NCI-H526 treated with DMSO at 0.1 percent for 48 hours (cell line): Measurements from ENCODE around the gene MBNL1.
"Not testable (repeated sequence)": the region's sequence is repeated elsewhere in the genome, so short reads cannot be mapped to it uniquely, and the experiment has no call there.

Experiments
- DNase-seq: peaks from one replicate; lab custom pipeline; 2025; lab: John Stamatoyannopoulos, UW

Gene MBNL1

GRCh38 chr3:152403632-152404066 is 134.9 kb downstream of the MBNL1 start:
- no peak for DNase-seq

- no peak for DNase-seq
Observed at GRCh38 chr3:152404976-152405375, 136.2 kb downstream of the MBNL1 start.

GRCh38 chr3:152405915-152406802 is 137.4 kb downstream of the MBNL1 start:
- DNase-seq = no peak

- DNase-seq = no peak
Observed at GRCh38 chr3:152413240-152413639, 144.5 kb downstream of the MBNL1 start.

- DNase-seq = no peak
Observed at GRCh38 chr3:152416808-152417580, 148.3 kb downstream of the MBNL1 start.

- no peak for DNase-seq
Observed at GRCh38 chr3:152419748-152420147, 151.0 kb downstream of the MBNL1 start.

GRCh38 chr3:152421162-152421561 is 152.4 kb downstream of the MBNL1 start:
- no peak for DNase-seq

- no peak for DNase-seq
Observed at GRCh38 chr3:152426393-152426792, 157.7 kb downstream of the MBNL1 start.

- no peak for DNase-seq
Observed at GRCh38 chr3:152428577-152428976, 159.8 kb downstream of the MBNL1 start.

- no peak for DNase-seq
Observed at GRCh38 chr3:152430223-152431002, 161.7 kb downstream of the MBNL1 start.

GRCh38 chr3:152434142-152434541 is 165.4 kb downstream of the MBNL1 start:
- no peak for DNase-seq

- DNase-seq = not testable (repeated sequence)
Observed at GRCh38 chr3:152435210-152435609, 166.5 kb downstream of the MBNL1 start.

GRCh38 chr3:152436707-152437590 is 168.2 kb downstream of the MBNL1 start:
- DNase-seq = no peak

- DNase-seq = no peak
Observed at GRCh38 chr3:152438181-152438580, 169.5 kb downstream of the MBNL1 start.

- DNase-seq = no peak
Observed at GRCh38 chr3:152438706-152439105, 170.0 kb downstream of the MBNL1 start.

GRCh38 chr3:152440243-152440642 is 171.5 kb downstream of the MBNL1 start:
- DNase-seq = not testable (repeated sequence)

GRCh38 chr3:152443212-152444023 is 174.7 kb downstream of the MBNL1 start:
- DNase-seq = peak; percentile 52

GRCh38 chr3:152444029-152444641 is 175.4 kb downstream of the MBNL1 start:
- peak; percentile 75 for DNase-seq

GRCh38 chr3:152445212-152445611 is 176.5 kb downstream of the MBNL1 start:
- DNase-seq = no peak

- DNase-seq = no peak
Observed at GRCh38 chr3:152446495-152446894, 177.8 kb downstream of the MBNL1 start.
